GM12891 (cell line): ENCODE data around the gene TMEM178B.

Experiments used
- DNase-seq: peaks from one replicate; pipeline ENCODE4 v3.0.0; 2011; ENCODE audit warnings: low spot score; ENCODE audit not compliant: insufficient read length
- FAIRE-seq: peaks from 2 replicates; lab custom pipeline; 2011; peaks lifted over from hg19 to GRCh38; lab: Jason Lieb, UNC
- PAX5 ChIP-seq: IDR thresholded peaks from 2 replicates; pipeline ENCODE4 v1.6.1; 2011; ENCODE audit warnings: low read length, moderate library complexity, mild to moderate bottlenecking; ENCODE audit not compliant: insufficient read depth, severe bottlenecking
- POLR2A ChIP-seq: IDR thresholded peaks from 2 replicates; pipeline ENCODE4 v1.6.1; 2011; ENCODE audit warnings: low read depth, low read length, control low read depth
- POLR2AphosphoS5 ChIP-seq: IDR thresholded peaks from 2 replicates; pipeline ENCODE4 v1.6.1; 2011; ENCODE audit warnings: low read depth, low read length, control low read depth
- POU2F2 ChIP-seq: IDR thresholded peaks from 2 replicates; pipeline ENCODE4 v1.6.1; 2011; ENCODE audit warnings: low read depth, mild to moderate bottlenecking, control low read depth, low read length, moderate library complexity
- SPI1 ChIP-seq: IDR thresholded peaks from 2 replicates; pipeline ENCODE4 v1.6.1; 2011; ENCODE audit warnings: low read depth, low read length, control low read depth
- TAF1 ChIP-seq: IDR thresholded peaks from 2 replicates; pipeline ENCODE4 v1.6.1; 2011; ENCODE audit warnings: low read depth, low read length, control low read depth

Gene TMEM178B

GRCh38 chr7:141132671-141133070, 58.8 kb downstream of the TMEM178B start:
- TF ChIP-seq POLR2AphosphoS5 (no peak), TAF1 (no peak), SPI1 (no peak), PAX5 (no peak), POU2F2 (no peak), POLR2A (no peak)
- FAIRE-seq (no peak), DNase-seq (no peak)

- DNase-seq (no peak), FAIRE-seq (no peak)
- TF ChIP-seq POU2F2 (no peak), PAX5 (no peak), SPI1 (no peak), POLR2AphosphoS5 (no peak), TAF1 (no peak), POLR2A (no peak)
Observed at GRCh38 chr7:141133646-141134045, 59.8 kb downstream of the TMEM178B start.

- no peak for DNase-seq
- TF ChIP-seq POLR2A (no peak), POLR2AphosphoS5 (no peak), PAX5 (no peak), POU2F2 (no peak), TAF1 (no peak), SPI1 (no peak)
- no peak for FAIRE-seq
Observed at GRCh38 chr7:141142058-141142457, 68.2 kb downstream of the TMEM178B start.

- DNase-seq (no peak), FAIRE-seq (no peak)
- TF ChIP-seq POU2F2 (no peak), SPI1 (no peak), PAX5 (no peak), POLR2AphosphoS5 (no peak), POLR2A (no peak), TAF1 (no peak)
Observed at GRCh38 chr7:141144921-141145629, 71.2 kb downstream of the TMEM178B start.

GRCh38 chr7:141145630-141145982, 71.7 kb downstream of the TMEM178B start:
- DNase-seq (no peak), FAIRE-seq (no peak)
- no peak for TF ChIP-seq POLR2AphosphoS5
- TF ChIP-seq POU2F2: no peak
- TF ChIP-seq POLR2A: no peak
- TF ChIP-seq PAX5: no peak

- no peak for TF ChIP-seq SPI1
- no peak for TF ChIP-seq TAF1
- TF ChIP-seq POLR2A: no peak
- TF ChIP-seq PAX5: no peak
- no peak for TF ChIP-seq POLR2AphosphoS5
- TF ChIP-seq POU2F2: no peak
- no peak for DNase-seq
- no peak for FAIRE-seq
Observed at GRCh38 chr7:141147482-141147881, 73.6 kb downstream of the TMEM178B start.

- FAIRE-seq (no peak), DNase-seq (no peak)
- TF ChIP-seq POLR2A (no peak), SPI1 (no peak), POLR2AphosphoS5 (no peak), PAX5 (no peak), POU2F2 (no peak), TAF1 (no peak)
Observed at GRCh38 chr7:141150465-141150864, 76.6 kb downstream of the TMEM178B start.

GRCh38 chr7:141151746-141152145, 77.9 kb downstream of the TMEM178B start:
- no peak for DNase-seq
- FAIRE-seq: no peak
- no peak for TF ChIP-seq POU2F2
- TF ChIP-seq TAF1: no peak
- TF ChIP-seq SPI1: no peak
- no peak for TF ChIP-seq POLR2AphosphoS5
- TF ChIP-seq POLR2A: no peak
- no peak for TF ChIP-seq PAX5

GRCh38 chr7:141153231-141153630, 79.4 kb downstream of the TMEM178B start:
- FAIRE-seq (no peak), DNase-seq (no peak)
- TF ChIP-seq PAX5 (no peak), POLR2AphosphoS5 (no peak), SPI1 (no peak)

- DNase-seq: no peak
- no peak for FAIRE-seq
- TF ChIP-seq POLR2A (no peak), SPI1 (no peak)
Observed at GRCh38 chr7:141154131-141154732, 80.4 kb downstream of the TMEM178B start.

- DNase-seq: no peak
- no peak for FAIRE-seq
- no peak for TF ChIP-seq SPI1
- TF ChIP-seq TAF1: no peak
- TF ChIP-seq POLR2AphosphoS5: no peak
- TF ChIP-seq PAX5: no peak
- TF ChIP-seq POU2F2: no peak
Observed at GRCh38 chr7:141156407-141156806, 82.5 kb downstream of the TMEM178B start.
